Endodermal cell (in vitro differentiated cells): ENCODE results near the gene CDH13. TPM values are rescaled to one million over a fixed set of nuclear protein-coding genes. Genes with fewer than 3 reads are reported as not detected.

Experiments used
- DNase-seq: peaks from one replicate; pipeline ENCODE4 v3.0.0-alpha.2; 2017
- H3K27ac ChIP-seq: 2 replicates; pipeline ENCODE4 v1.5.1; 2013; ENCODE audit warnings: mild to moderate bottlenecking, low read depth, low read length, moderate library complexity
- H3K27me3 ChIP-seq: 2 replicates; pipeline ENCODE4 v1.6.1; 2013; ENCODE audit warnings: mild to moderate bottlenecking, low read length, moderate library complexity; ENCODE audit not compliant: insufficient read depth, control insufficient read depth, poor library complexity, severe bottlenecking
- H3K36me3 ChIP-seq: 2 replicates; pipeline ENCODE4 v1.7.0; 2013; ENCODE audit warnings: mild to moderate bottlenecking, low read length, moderate library complexity; ENCODE audit not compliant: control insufficient read depth, insufficient read depth
- H3K4me1 ChIP-seq: one replicate; pipeline ENCODE4 v1.7.0; 2013; ENCODE audit warnings: low read length; ENCODE audit not compliant: control insufficient read depth, insufficient read depth
- H3K4me3 ChIP-seq: 2 replicates; pipeline ENCODE4 v1.5.1; 2013; ENCODE audit warnings: mild to moderate bottlenecking, low read length, moderate library complexity
- H3K9ac ChIP-seq: 2 replicates; pipeline ENCODE4 v1.6.1; 2013; ENCODE audit warnings: mild to moderate bottlenecking, low read length, moderate library complexity; ENCODE audit not compliant: poor library complexity, severe bottlenecking; ENCODE audit errors: extremely low read depth
- H3K9me3 ChIP-seq: 2 replicates; pipeline ENCODE4 v1.6.1; 2013; ENCODE audit warnings: mild to moderate bottlenecking, low read length, moderate library complexity; ENCODE audit not compliant: control insufficient read depth
- H3K27ac Mint-ChIP-seq: 2 replicates; pipeline ENCODE4 v1.8.0; 2020; ENCODE audit warnings: mixed read lengths
- H3K27me3 Mint-ChIP-seq: 2 replicates; pipeline ENCODE4 v1.8.0; 2021; ENCODE audit warnings: mild to moderate bottlenecking, mixed read lengths; ENCODE audit not compliant: insufficient read depth
- H3K36me3 Mint-ChIP-seq: 2 replicates; pipeline ENCODE4 v1.8.0; 2020; ENCODE audit warnings: low read depth, mixed read lengths
- H3K4me1 Mint-ChIP-seq: 2 replicates; pipeline ENCODE4 v1.8.0; 2020; ENCODE audit warnings: mixed read lengths
- H3K4me3 Mint-ChIP-seq: 2 replicates; pipeline ENCODE4 v1.8.0; 2020; ENCODE audit warnings: mild to moderate bottlenecking, moderate library complexity, mixed read lengths
- H3K9me3 Mint-ChIP-seq: 2 replicates; pipeline ENCODE4 v1.8.0; 2020; ENCODE audit warnings: mild to moderate bottlenecking, mixed read lengths
- WGBS, 2 experiments: methylation state at CpG; one replicate each; pipeline versions ENCODE4 v1.1.5 to v1.1.7; 2013; ENCODE audit warnings: missing lambda C conversion rate in 2 of 2, mixed read lengths in 1 of 2; ENCODE audit not compliant: insufficient coverage in 1 of 2, insufficient read length in 1 of 2; 5-methylcytosine and 5-hydroxymethylcytosine counted together
- total RNA-seq, 2 donors: library from RNA; stranded (reverse); fragmentation: NEBNext Ultra II Directional in 1 of 2; extraction: Animal tissue kit (Norgen Biotek cat#: 25700) in 1 of 2; gene quantifications; 2 replicates in 1 of 2; 3 replicates in 1 of 2; pipeline ENCODE4 v1.2.1, GENCODE V29; 2021
- TF ChIP-seq, protein P1 (sequence below): fragments of 200-600 bp; sonication (generic); conservative IDR thresholded peaks from 2 replicates; pipeline ENCODE4 v1.5.0; 2021; ENCODE audit warnings: antibody characterized with exemption, mild to moderate bottlenecking

CDH13 gene
- total RNA-seq, 2 donors from 2014 or later, result 0.86 to 1.8 TPM

DNA sequence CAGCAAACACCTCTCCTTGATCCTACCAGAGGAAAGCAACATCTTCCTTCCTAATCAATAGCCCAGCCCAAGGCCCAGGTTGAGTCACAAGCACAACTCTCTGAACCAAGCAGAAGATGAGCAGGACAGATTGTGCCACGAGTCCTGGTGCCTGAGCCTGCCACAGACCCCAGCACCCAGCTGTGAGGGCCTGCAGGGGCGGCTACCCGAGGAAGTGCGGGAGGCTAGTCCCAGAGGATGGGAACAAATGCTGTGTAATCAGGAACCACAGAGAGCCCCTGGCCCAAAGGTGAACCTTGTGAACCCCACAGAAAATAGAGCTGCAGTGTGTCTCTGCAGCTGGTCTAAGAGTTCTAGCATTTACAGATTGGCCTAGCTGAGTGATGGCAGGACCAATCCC is 1054.2 kb downstream of the CDH13 start:
- WGBS, 2 experiments, result 85 to 90% methylated on average over 4 of the region's 4 CpGs
- H3K27me3 ChIP-seq, result no peaks in the 10 kb centered on the region
- H3K4me1 Mint-ChIP-seq, result peaks cover 25% of the 10 kb centered on the region
- H3K9me3 Mint-ChIP-seq, result no peaks in the 10 kb centered on the region
- TF ChIP-seq, protein P1, sequence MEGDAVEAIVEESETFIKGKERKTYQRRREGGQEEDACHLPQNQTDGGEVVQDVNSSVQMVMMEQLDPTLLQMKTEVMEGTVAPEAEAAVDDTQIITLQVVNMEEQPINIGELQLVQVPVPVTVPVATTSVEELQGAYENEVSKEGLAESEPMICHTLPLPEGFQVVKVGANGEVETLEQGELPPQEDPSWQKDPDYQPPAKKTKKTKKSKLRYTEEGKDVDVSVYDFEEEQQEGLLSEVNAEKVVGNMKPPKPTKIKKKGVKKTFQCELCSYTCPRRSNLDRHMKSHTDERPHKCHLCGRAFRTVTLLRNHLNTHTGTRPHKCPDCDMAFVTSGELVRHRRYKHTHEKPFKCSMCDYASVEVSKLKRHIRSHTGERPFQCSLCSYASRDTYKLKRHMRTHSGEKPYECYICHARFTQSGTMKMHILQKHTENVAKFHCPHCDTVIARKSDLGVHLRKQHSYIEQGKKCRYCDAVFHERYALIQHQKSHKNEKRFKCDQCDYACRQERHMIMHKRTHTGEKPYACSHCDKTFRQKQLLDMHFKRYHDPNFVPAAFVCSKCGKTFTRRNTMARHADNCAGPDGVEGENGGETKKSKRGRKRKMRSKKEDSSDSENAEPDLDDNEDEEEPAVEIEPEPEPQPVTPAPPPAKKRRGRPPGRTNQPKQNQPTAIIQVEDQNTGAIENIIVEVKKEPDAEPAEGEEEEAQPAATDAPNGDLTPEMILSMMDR, result no peak
- H3K4me3 Mint-ChIP-seq, result no peak overlapping the region
- H3K36me3 Mint-ChIP-seq, result no peaks in the 10 kb centered on the region
- peaks cover 10% of the 10 kb centered on the region for H3K4me1 ChIP-seq
- peaks cover 2% of the 10 kb centered on the region for H3K27me3 Mint-ChIP-seq
- no peak overlapping the region for H3K4me3 ChIP-seq
- H3K9ac ChIP-seq, result no peak overlapping the region
- H3K9me3 ChIP-seq, result no peaks in the 10 kb centered on the region
- no peaks in the 10 kb centered on the region for H3K36me3 ChIP-seq
- no peak for DNase-seq
- no peak overlapping the region for H3K27ac ChIP-seq
- H3K27ac Mint-ChIP-seq, result no peak overlapping the region

DNA sequence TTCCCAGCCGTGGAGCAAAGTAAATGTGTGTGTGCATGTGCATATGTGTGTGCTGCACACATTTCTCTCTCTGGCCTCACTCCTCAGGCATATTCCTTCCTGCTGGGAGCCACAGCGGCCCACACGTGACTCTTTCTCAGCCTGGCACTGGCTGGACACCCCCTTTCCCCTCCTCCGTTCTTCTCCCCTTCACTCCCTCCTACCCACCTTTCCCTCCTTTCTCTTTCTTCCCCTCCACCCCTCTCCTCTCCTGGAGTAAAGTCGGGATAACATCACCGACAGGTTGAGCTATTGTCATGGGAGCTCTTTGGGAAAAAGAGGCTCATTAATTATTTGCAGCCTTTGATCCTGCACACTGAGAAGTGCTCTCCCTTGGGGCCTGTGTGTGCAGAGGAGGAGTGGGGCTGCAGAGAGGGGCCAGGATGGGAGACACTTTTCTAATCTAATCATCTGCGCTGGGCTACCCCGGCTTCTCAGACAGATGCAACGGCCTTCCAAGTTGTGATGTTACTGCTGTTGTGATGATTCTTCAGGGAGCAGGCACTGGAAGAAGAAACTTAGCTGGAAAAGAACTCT is 1054.7 kb downstream of the CDH13 start:
- Histone ChIP-seq H3K36me3 (no peaks in the 10 kb centered on the region), H3K9ac (no peak overlapping the region), H3K9me3 (no peaks in the 10 kb centered on the region), H3K4me1 (peaks cover 8% of the 10 kb centered on the region), H3K27ac (no peak overlapping the region), H3K27me3 (no peaks in the 10 kb centered on the region), H3K4me3 (no peak overlapping the region)
- TF ChIP-seq, protein P1, result no peak
- Mint-ChIP-seq H3K4me3 (no peak overlapping the region), H3K4me1 (peaks cover 20% of the 10 kb centered on the region), H3K27ac (no peak overlapping the region), H3K9me3 (no peaks in the 10 kb centered on the region), H3K36me3 (no peaks in the 10 kb centered on the region), H3K27me3 (peaks cover 2% of the 10 kb centered on the region)
- 74 to 77% methylated on average over 6 to 9 of the region's 9 CpGs for WGBS, 2 experiments
- no peak for DNase-seq

DNA sequence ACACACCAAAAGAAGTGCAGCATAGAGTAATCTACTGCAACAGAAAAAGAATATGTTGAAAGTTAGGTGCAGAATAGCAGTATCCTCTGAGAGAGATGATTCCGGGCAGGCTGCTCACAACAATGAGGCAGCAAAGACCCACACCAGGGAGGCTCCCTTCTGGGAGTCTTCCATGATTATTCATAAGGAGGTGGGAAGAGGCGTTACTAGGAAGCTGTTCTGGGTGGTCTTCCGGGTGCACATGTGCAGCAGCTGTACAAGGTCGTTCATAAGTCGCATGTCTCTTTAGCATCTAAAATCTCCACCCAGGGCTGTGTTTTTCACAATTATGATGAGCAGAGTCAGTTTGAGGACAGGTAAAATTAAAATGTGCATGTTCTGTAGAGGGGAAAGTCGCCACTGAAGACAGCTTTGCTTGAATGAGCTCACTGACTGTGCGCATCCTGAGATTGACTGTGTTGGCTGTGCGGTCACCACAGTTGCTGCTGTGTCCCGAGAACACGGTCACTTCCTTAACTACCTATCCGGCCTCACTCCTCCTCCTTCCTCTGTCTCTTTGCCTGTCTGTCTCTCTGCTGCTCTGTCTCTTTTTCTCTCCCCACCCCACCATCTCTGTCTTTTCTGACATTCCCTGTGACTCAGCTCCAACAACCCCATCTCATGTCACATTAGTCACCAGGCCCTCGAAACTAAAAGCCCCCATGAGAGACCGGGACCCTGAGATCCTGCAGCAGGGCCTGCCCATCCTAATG is 1055.5 kb downstream of the CDH13 start:
- Mint-ChIP-seq H3K27me3 (peaks cover 2% of the 10 kb centered on the region), H3K4me1 (peaks cover 17% of the 10 kb centered on the region), H3K36me3 (no peaks in the 10 kb centered on the region), H3K9me3 (no peaks in the 10 kb centered on the region), H3K4me3 (no peak overlapping the region), H3K27ac (no peak overlapping the region)
- Histone ChIP-seq H3K9ac (no peak overlapping the region), H3K27ac (no peak overlapping the region), H3K9me3 (no peaks in the 10 kb centered on the region), H3K36me3 (no peaks in the 10 kb centered on the region), H3K27me3 (no peaks in the 10 kb centered on the region), H3K4me1 (peaks cover 8% of the 10 kb centered on the region), H3K4me3 (no peak overlapping the region)
- no peak for DNase-seq
- TF ChIP-seq, protein P1, result no peak
- WGBS, 2 experiments, result 68 to 78% methylated on average over 12 to 13 of the region's 13 CpGs
